Activated CD8-positive, alpha-beta memory T cell treated with anti-CD3 and anti-CD28 coated beads, Interleukin-2, amount 50 U/mL, for 48 hours (primary cell): Measurements from ENCODE around the gene MPV17.
"Not testable (repeated sequence)": the region's sequence is repeated elsewhere in the genome, so short reads cannot be mapped to it uniquely, and the experiment has no call there.

Experiments used
- DNase-seq: peaks from one replicate; pipeline ENCODE4 v3.0.0-alpha.2; 2020

Gene MPV17

GRCh38 chr2:27322766-27323595, at the start of gene MPV17:
MPV17 (minus strand) TSS chr2:27323097; CDS start chr2:27322517, 580 bp downstream.
- peak; percentile 91 for DNase-seq

- peak; percentile 78 for DNase-seq
These were observed 48.1 kb upstream of the MPV17 start for GRCh38 chr2:27370816-27371620.

- DNase-seq = peak; percentile 99
These were observed 47.3 kb upstream of the MPV17 start, which contains the start of the genes EIF2B4 and SNX17 for GRCh38 chr2:27370026-27370815. EIF2B4 (minus strand) TSS chr2:27370338; CDS start chr2:27370314, 24 bp downstream. SNX17 (plus strand) TSS chr2:27370616; CDS start chr2:27370744, 128 bp downstream.

- no peak for DNase-seq
These were observed 46.7 kb upstream of the MPV17 start for GRCh38 chr2:27369471-27370025.

- no peak for DNase-seq
These were observed 41.0 kb upstream of the MPV17 start for GRCh38 chr2:27363933-27364332.

GRCh38 chr2:27362678-27363420, 40.0 kb upstream of the MPV17 start:
- DNase-seq = no peak

- DNase-seq = peak; percentile 93
These were observed 33.7 kb upstream of the MPV17 start, which contains the start of gene GTF3C2 for GRCh38 chr2:27356382-27357181. GTF3C2 (minus strand) TSS chr2:27356764; CDS start chr2:27343554, 13,210 bp downstream.

- DNase-seq = no peak
These were observed 33.1 kb upstream of the MPV17 start for GRCh38 chr2:27356056-27356381.

- no peak for DNase-seq
These were observed 31.7 kb upstream of the MPV17 start for GRCh38 chr2:27354597-27354927.

- DNase-seq = no peak
These were observed 31.1 kb upstream of the MPV17 start for GRCh38 chr2:27353762-27354596.

GRCh38 chr2:27353386-27353761, 30.5 kb upstream of the MPV17 start:
- not testable (repeated sequence) for DNase-seq

- DNase-seq = no peak
These were observed 29.1 kb upstream of the MPV17 start for GRCh38 chr2:27351802-27352598.

GRCh38 chr2:27350106-27350693, 27.3 kb upstream of the MPV17 start:
- DNase-seq = no peak

GRCh38 chr2:27347641-27348040, 24.7 kb upstream of the MPV17 start:
- no peak for DNase-seq

GRCh38 chr2:27336173-27336572, 13.3 kb upstream of the MPV17 start:
- DNase-seq = no peak

GRCh38 chr2:27335311-27335710, 12.4 kb upstream of the MPV17 start:
- no peak for DNase-seq

GRCh38 chr2:27324720-27325119, 1.8 kb upstream of the MPV17 start:
- DNase-seq = no peak

- DNase-seq = no peak
These were observed 844 bp upstream of the MPV17 start for GRCh38 chr2:27323596-27324285.
